Left ventricle myocardium inferior (tissue), 1 donor: ENCODE measurements around the gene PALM3. TPM values are rescaled to one million over a fixed set of nuclear protein-coding genes. Genes with fewer than 3 reads are reported as not detected.
"Not testable (repeated sequence)": the region's sequence is repeated elsewhere in the genome, so short reads cannot be mapped to it uniquely, and the experiment has no call there.

Experiments used
- DNase-seq: peaks from one replicate; pipeline ENCODE4 v3.0.0-alpha.2; 2020
- H3K27ac ChIP-seq: fragments of 200-600 bp; replicated peaks from 2 replicates; pipeline ENCODE4 v1.8.0; 2021
- H3K27me3 ChIP-seq: fragments of 200-600 bp; 2 replicates; pipeline ENCODE4 v1.8.0; 2021; ENCODE audit warnings: low read depth
- H3K36me3 ChIP-seq: fragments of 200-600 bp; 2 replicates; pipeline ENCODE4 v1.8.0; 2021
- H3K4me1 ChIP-seq: fragments of 200-600 bp; 2 replicates; pipeline ENCODE4 v1.8.0; 2021
- H3K4me3 ChIP-seq: fragments of 200-600 bp; 2 replicates; pipeline ENCODE4 v1.8.0; 2021; ENCODE audit warnings: mild to moderate bottlenecking, moderate library complexity
- H3K9me3 ChIP-seq: fragments of 200-600 bp; replicated peaks from 2 replicates; pipeline ENCODE4 v1.8.0; 2021
- CTCF ChIP-seq: fragments of 200-600 bp; IDR thresholded peaks from 2 replicates; pipeline ENCODE4 v1.8.0; 2021; ENCODE audit warnings: antibody characterized with exemption, mild to moderate bottlenecking, borderline replicate concordance
- intact Hi-C: fragments of 100-400 bp; cut with micrococcal nuclease; formaldehyde crosslinking; loops from one replicate; pipeline ENCODE4 v1.11.0; 2022
- total RNA-seq: library from RNA; stranded (reverse); fragmentation: NEBNext Ultra II Directional; extraction: Animal tissue kit (Norgen Biotek cat#: 25700); gene quantifications from one replicate; pipeline ENCODE4 v1.2.1, GENCODE V29; 2021
- donor health status: DM: no; HTN: yes; CAD: no; lungs with severe emphysema.

PALM3 gene
- total RNA-seq, 1 donor from 2014 or later: 0.38 TPM

- Histone ChIP-seq H3K27me3 (peaks cover 5% of the 10 kb centered on the region), H3K4me3 (peak within 1 kb of the TSS; percentile 86), H3K36me3 (no peaks in the 10 kb centered on the region), H3K4me1 (peaks cover 23% of the 10 kb centered on the region), H3K27ac (peak within 1 kb of the TSS; percentile 95), H3K9me3 (no peaks in the 10 kb centered on the region)
- peak; percentile 76 for DNase-seq
- intact Hi-C loops: no loop called here
- TF ChIP-seq CTCF: peak; percentile 75
Measured at GRCh38 chr19:14031719-14032480, 30.0 kb downstream of the PALM3 start, which contains the start of gene IL27RA. Gene IL27RA (plus strand): TSS chr19:14031762. CDS start chr19:14031873, 111 bp downstream.

GRCh38 chr19:14030997-14031718, 30.7 kb downstream of the PALM3 start:
- TF ChIP-seq CTCF: no peak

GRCh38 chr19:14028901-14029300, 33.0 kb downstream of the PALM3 start:
- intact Hi-C loops: no loop called here
- H3K4me1 ChIP-seq: peaks cover 18% of the 10 kb centered on the region
- H3K27me3 ChIP-seq: peaks cover 5% of the 10 kb centered on the region
- TF ChIP-seq CTCF: no peak
- H3K36me3 ChIP-seq: no peaks in the 10 kb centered on the region
- no peak for DNase-seq
- H3K4me3 ChIP-seq: no peak overlapping the region
- H3K27ac ChIP-seq: no peak overlapping the region
- no peaks in the 10 kb centered on the region for H3K9me3 ChIP-seq

More at GRCh38 chr19:14030997-14031718, 30.7 kb downstream of the PALM3 start:
- H3K4me1 ChIP-seq: peaks cover 19% of the 10 kb centered on the region
- intact Hi-C loops: no loop called here
- peaks cover 5% of the 10 kb centered on the region for H3K27me3 ChIP-seq
- H3K36me3 ChIP-seq: no peaks in the 10 kb centered on the region
- no peak for DNase-seq
- peak overlapping the region; percentile 86 for H3K4me3 ChIP-seq
- peak overlapping the region; percentile 95 for H3K27ac ChIP-seq
- no peaks in the 10 kb centered on the region for H3K9me3 ChIP-seq

GRCh38 chr19:14027856-14028450, 33.9 kb downstream of the PALM3 start, which contains the start of gene RLN3:
Gene RLN3 (plus strand): TSS chr19:14028148. CDS start chr19:14028205, 57 bp downstream.
- intact Hi-C loops: no loop called here
- no peak for DNase-seq
- Histone ChIP-seq H3K27me3 (peaks cover 5% of the 10 kb centered on the region), H3K4me1 (peaks cover 24% of the 10 kb centered on the region), H3K4me3 (no peak within 1 kb of the TSS), H3K27ac (no peak within 1 kb of the TSS), H3K36me3 (no peaks in the 10 kb centered on the region), H3K9me3 (no peaks in the 10 kb centered on the region)
- TF ChIP-seq CTCF: no peak

GRCh38 chr19:14026652-14027192, 35.2 kb downstream of the PALM3 start:
- peaks cover 17% of the 10 kb centered on the region for H3K4me1 ChIP-seq
- H3K4me3 ChIP-seq, DNase-seq, H3K36me3 ChIP-seq, H3K27ac ChIP-seq, H3K27me3 ChIP-seq, intact Hi-C loops, H3K9me3 ChIP-seq: not testable (repeated sequence)
